NCI-H2227 treated with DMSO at 0.1 percent for 48 hours (cell line): ENCODE results near the gene AP5Z1.

ENCODE experiments used
- DNase-seq: peaks from one replicate; lab custom pipeline; 2025; lab: John Stamatoyannopoulos, UW

The AP5Z1 gene

DNA sequence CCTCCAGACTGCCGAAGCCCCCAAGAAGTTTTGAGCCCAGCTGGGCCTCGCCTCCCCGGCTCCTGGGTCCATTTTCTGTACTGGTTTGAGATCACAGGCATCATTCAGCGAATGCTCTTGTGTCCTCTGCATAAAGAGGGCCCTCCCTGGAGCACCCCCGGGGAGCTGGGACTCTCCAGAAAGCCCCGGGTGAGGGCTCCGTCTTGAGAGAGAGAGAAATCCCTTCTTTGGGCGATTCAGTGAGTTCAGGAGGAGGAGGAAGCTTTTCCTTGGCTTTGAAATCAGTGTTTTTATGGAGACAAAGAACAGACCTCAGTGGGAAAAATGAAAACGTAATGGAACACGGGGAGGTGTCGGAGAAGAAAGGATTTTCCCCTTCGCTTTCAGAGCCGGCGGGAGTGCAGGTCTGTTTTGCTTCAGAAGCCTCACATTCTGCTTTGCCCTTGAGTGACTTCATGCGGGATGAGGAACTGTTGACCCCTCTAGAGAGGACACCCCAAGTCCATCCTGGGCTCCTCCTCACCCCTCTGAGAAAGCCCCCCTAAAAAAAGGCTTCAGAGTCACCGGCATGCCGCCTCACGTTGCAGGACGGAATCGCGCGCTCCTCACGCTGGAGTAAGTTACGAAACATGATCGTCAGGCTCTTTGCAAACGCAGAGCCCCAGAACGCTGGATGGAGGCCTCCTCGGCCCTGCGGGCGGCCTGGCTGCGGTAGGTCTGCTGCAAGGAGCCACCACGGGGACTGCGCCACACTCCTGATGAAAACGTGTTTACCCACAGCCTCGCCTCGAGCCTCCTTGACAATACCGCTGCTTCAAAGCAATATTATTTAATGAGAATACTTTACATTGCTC is 8.5 kb upstream of the AP5Z1 start:
- DNase-seq, result no peak

DNA sequence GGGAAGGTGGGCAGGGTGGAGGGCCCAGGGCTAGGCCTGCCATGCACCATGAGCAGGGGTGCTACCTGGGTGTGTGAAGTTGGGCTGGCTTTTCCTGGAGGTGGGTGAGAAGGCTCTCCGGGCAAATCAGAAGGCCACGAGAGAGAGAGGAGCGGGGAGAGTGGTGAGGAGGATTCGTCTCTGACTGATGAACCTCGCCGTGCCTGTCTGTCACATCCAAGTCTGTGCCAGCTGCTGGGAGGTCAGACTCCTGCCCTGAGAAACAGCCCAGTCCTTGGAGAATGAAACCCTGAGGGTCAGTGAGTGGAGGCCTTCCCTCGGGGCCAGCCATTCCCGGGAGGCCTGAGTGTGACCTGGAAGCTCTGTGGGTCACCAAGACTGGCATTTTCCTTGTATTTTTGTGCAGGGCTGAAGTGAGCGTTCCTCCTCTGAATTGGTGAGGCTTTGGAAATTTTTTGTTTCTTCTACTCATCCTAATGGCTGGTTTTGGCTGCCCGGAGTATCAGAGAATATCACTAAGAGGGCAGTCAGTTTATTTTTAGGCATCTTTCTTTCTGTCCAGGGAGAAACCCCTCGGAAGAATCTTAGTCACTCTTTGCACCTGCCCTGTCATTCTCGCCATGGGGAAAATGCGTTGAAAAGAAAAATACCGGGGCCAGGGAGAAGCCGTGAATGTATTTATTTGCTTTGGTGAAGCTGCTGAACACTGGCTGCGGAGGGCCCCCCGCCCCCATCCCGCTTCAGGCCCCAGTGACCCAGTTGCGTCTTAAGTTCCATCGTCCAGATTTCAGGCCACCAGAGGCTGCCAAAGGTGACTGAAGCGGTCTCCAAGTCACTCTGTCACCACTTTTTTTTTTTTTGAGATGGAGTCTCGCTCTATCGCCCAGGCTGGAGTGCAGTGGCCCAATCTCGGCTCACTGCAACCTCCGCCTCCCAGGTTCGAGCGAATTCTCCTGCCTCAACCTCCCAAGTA is 6.5 kb upstream of the AP5Z1 start:
- no peak for DNase-seq

DNA sequence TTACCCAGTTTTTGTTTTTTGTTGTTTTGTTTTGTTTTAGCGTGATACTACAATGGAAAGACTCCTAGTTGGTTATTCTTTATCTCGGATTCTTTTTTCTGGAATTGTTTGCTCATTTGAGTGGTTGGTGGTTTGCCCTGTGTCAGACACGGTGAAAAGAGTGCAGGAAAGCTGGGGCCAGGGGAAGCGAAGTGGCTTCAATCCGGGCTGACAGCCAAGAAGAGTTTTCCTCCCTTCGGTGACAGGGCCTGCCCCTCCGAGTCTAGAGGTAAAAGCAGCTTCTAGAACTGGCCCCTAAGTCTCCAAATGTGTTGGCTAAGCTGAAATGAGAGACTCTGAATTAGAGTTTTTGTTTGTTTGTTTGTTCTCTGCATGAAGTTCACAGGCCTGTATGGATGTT is 5.7 kb upstream of the AP5Z1 start:
- DNase-seq, result no peak

DNA sequence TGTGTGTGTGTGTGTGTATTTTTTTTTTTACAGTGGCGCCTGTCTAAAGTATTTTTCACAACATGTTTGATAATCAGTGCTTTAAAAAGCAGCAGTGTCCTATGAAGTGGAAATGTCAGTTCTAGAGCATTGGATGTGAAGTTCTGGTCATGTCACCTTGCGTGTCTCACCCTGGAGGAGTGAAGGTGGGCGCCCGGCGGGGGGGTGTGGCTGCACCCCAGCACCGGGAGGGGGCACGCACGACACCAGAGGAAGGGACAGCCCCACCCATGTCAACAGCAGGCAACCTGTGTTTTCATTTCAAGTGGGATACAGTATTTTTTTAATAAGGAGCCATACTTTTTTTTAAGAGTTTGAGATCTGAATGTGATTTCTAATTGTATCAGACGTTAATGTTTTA is 4.5 kb upstream of the AP5Z1 start:
- no peak for DNase-seq

GRCh38 chr7:4771737-4772136 is 3.7 kb upstream of the AP5Z1 start:
- DNase-seq, result no peak

DNA sequence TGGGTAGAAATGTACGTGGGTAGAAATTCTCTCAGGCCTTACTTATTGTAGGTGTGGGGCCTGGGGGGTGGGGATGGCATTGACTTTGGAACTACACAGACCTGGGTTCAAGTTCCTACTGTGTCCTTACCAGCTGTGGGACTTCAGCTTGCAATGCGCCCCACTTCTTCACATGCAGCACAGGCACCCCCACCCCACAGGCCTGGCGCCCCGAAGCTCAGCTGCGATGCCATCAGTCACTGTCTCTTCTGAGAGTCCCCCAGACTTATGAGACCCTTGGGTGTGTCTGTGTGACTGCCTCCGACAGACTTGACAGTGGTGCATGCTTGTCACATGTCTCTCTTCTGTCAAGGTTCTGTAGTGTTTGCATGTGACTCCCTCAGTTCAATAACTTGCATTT is 3.1 kb upstream of the AP5Z1 start:
- DNase-seq, result no peak

GRCh38 chr7:4774007-4774406 is 1.4 kb upstream of the AP5Z1 start:
- no peak for DNase-seq

DNA sequence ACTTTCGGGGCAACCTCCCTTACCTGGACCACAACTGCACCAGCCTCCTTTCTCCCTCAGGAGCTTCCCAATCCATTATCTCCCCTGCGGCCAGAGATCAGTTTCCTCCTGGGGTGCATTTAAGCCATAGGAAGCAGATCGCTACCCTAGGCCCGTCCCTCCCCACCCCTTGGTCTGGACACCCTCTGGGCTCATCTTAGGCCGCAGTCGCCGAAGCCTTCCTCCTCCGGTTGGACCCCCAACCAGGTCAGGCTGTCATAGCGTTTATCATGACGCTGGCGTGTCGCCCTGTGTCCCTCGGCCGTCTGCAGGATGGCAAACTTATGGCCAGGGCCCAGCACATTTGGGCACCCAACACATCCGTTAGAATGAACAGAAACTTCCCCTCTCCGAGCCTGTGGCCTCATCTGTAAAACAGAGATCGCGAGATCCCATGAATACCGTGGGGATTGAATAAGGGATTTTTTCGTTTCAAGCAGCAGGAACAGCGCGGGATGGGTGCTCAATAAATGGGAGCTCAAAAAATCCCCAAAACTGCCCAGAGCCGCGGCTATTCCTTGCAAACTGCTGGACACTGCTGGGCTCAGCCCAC is 669 bp upstream of the AP5Z1 start:
- no peak for DNase-seq

GRCh38 chr7:4775848-4776623 is 613 bp downstream of the AP5Z1 start:
- DNase-seq, result no peak

- no peak for DNase-seq
Measured at GRCh38 chr7:4779118-4779517, 3.7 kb downstream of the AP5Z1 start.

DNA sequence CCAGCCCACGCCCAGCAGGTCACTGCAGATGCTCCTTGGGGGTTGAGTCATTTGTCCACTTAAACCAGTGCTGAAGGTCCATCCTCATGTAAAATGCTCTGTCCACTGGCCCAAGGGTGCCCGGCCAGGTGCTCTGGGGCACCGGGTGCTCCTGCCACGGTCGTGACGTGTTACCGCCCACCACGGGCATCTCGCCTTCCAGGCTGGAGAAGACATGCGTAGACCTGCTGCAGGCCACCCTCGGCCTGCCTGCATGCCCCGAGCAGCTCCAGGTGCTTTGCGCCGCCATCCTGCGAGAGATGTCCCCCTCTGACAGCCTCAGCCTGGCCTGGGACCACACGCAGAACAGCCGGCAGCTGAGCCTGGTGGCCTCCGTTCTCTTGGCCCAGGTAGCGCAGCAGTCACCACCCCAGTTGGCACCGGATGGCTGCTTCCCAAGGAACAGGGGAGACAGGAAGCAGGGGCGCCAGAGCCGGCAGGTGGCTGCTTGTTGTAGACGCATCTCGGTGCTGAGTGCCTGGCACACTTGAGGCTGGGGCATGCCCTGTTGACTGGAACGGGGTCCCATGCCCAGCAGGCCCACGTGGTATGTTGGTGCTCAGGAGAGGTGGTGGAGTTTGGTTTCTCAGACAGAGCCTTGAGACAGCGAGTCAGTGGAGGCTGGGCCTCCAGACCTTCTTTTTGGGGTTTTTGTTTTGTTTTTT is 6.1 kb downstream of the AP5Z1 start:
- no peak for DNase-seq

DNA sequence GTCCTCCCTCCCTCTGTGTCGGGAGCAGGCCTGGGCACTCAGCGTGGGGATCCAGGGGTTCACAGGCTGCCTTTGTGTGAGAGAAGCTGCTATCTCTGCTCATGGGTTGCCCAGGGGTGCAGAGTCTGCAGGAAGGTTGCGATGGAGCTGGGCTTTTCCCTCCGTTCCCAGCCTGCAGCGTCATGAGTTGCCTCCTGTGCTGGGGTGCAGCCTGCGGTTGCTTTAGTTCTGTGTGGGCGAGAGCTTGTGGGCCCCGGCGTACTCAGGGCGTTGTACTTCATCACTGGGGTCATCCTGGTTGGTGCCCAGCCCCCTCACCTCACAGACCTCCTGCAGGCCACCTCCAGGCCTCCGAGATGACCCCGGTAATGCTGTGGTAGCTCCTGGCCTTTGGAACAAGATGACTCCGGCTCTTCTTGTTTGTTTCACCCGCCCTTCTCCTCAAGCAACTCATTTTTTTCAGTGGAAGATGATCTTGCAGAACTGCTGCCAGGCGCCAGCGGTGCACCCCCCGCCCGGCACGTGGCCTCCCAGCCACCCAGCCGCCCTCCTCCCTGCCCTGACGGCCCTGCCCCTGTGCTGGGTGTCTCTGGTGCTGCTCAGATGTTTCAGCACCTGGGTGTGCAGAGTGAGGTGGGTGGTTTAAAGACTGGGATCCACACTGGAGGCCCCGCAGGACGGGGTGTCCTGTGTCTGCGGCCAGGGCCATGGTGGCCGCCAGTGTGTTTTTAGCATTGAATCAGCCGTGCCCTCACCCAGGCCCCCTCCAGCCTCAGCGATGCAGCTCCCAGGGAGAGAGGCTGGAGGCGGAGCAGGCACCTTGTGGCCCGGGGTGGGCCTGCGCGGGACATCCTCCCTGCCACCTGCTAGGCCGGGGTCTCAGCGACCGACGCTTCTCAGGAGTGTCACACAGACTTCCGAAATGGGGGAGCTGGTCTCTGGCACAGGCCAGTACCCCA is 7.2 kb downstream of the AP5Z1 start:
- no peak for DNase-seq

DNA sequence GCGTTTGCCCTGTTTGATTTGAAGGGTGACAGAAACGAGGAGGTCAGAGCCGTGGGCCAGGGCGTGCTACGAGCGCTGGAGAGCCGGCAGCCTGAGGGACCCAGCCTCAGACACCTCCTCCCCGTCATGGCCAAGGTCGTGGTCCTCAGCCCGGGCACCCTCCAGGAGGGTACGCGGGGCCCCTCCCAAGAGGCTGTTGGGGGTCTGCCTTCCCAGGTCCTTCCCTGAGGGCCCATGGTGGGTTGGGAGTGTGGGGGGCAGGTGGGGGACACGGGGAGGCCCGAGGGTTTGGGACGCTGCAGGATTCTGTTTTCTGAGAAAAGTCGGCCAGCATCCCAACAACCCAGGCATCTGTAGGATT is 7.8 kb downstream of the AP5Z1 start:
- DNase-seq, result no peak

- DNase-seq, result no peak
Measured at GRCh38 chr7:4783762-4784351, 8.4 kb downstream of the AP5Z1 start.

GRCh38 chr7:4784799-4785198 is 9.4 kb downstream of the AP5Z1 start:
- no peak for DNase-seq

- no peak for DNase-seq
Measured at GRCh38 chr7:4785371-4785770, 9.9 kb downstream of the AP5Z1 start.

GRCh38 chr7:4786015-4786414 is 10.6 kb downstream of the AP5Z1 start:
- no peak for DNase-seq

GRCh38 chr7:4787541-4787940 is 12.1 kb downstream of the AP5Z1 start:
- no peak for DNase-seq

GRCh38 chr7:4787947-4788626 is 12.7 kb downstream of the AP5Z1 start:
- no peak for DNase-seq
